Fibroblast of mammary gland (primary cell): ENCODE data around the gene SLC18A2.

Experiments used
- DNase-seq: peaks from one replicate; pipeline ENCODE4 v3.0.0-alpha.2; 2010; ENCODE audit warnings: low read depth
- H3K4me3 ChIP-seq: 2 replicates; pipeline ENCODE4 v1.5.1; 2011; ENCODE audit warnings: low read depth, mild to moderate bottlenecking, low read length, moderate library complexity; ENCODE audit not compliant: control insufficient read depth
- TF ChIP-seq, protein P1 (sequence below): conservative IDR thresholded peaks from 2 replicates; pipeline ENCODE4 v1.5.1; 2011; ENCODE audit warnings: low read depth, low read length, inconsistent platforms; ENCODE audit not compliant: control insufficient read depth, insufficient read depth

Gene SLC18A2

DNA sequence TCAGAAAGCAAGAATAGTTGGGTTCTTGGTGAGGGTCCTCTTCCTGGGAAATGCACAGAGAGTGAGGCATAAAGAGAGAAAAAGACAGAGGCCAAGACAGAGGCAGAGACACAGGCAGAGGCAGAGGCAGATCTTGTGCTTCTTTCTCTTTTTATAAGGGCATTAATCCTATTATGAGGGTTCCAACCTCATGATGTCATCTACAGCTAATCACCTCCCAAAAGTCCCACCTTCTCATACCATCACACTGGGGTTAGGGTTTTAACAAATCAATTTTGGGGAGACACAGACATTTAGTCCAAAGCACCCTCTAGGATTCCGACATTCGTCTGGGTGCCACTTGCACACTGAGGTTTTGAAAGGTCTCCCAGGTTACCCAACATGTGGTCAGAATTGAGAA, 25.8 kb upstream of the SLC18A2 start:
- H3K4me3 ChIP-seq: no peak overlapping the region
- TF ChIP-seq, protein P1, sequence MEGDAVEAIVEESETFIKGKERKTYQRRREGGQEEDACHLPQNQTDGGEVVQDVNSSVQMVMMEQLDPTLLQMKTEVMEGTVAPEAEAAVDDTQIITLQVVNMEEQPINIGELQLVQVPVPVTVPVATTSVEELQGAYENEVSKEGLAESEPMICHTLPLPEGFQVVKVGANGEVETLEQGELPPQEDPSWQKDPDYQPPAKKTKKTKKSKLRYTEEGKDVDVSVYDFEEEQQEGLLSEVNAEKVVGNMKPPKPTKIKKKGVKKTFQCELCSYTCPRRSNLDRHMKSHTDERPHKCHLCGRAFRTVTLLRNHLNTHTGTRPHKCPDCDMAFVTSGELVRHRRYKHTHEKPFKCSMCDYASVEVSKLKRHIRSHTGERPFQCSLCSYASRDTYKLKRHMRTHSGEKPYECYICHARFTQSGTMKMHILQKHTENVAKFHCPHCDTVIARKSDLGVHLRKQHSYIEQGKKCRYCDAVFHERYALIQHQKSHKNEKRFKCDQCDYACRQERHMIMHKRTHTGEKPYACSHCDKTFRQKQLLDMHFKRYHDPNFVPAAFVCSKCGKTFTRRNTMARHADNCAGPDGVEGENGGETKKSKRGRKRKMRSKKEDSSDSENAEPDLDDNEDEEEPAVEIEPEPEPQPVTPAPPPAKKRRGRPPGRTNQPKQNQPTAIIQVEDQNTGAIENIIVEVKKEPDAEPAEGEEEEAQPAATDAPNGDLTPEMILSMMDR: no peak
- no peak for DNase-seq

DNA sequence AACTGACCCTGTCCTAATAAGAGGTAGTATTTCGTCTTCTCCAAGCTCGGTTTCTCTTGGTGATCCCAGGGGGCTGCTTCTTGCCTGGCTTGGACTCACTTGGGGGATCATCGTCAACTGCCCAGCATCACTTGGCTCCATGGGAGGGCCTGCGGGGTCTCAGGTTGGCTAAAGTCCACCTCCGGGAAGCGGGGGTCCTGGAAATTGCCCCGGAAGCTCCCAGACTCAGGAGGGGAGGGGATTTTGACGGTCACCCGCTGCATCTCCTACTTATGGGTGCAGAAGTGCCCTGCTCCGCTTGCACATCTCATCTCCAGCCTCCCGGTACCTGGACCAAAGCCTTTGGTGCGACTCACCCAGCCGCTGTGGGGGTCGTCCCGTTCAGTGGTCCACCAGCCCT, 24.9 kb upstream of the SLC18A2 start:
- no peak overlapping the region for H3K4me3 ChIP-seq
- no peak for DNase-seq
- TF ChIP-seq, protein P1: no peak

DNA sequence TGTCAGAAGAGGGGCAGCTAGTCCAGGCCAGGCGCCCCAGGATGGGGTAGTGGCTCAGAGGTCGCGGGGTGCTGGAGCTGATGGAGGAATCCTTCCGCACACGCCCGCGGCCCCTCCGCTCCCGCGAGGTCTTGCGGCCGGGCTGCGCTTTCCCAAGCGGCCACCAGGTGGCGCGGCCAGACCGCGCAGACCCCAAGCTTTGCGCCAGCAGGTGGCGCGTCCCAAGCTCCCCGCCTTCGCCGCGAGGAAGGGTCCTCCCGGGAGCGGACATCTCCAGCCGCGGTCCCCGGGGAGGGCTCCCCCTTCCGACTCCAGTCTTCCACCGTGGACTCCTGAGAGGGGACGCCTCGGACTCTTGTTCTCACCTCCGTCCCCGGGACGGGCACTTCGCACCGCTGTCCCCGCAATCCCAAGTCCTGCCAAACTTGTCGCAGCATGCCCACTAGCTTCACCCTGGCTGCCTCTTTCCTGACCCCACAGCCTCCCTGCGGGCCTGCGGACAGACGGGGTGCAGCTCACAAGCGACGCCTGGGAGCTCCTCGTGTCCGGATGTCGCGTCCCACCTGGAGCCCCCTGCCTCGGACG, 24.2 kb upstream of the SLC18A2 start:
- H3K4me3 ChIP-seq: peak overlapping the region; percentile 48
- DNase-seq: peak; percentile 52
- TF ChIP-seq, protein P1: peak; percentile 82

DNA sequence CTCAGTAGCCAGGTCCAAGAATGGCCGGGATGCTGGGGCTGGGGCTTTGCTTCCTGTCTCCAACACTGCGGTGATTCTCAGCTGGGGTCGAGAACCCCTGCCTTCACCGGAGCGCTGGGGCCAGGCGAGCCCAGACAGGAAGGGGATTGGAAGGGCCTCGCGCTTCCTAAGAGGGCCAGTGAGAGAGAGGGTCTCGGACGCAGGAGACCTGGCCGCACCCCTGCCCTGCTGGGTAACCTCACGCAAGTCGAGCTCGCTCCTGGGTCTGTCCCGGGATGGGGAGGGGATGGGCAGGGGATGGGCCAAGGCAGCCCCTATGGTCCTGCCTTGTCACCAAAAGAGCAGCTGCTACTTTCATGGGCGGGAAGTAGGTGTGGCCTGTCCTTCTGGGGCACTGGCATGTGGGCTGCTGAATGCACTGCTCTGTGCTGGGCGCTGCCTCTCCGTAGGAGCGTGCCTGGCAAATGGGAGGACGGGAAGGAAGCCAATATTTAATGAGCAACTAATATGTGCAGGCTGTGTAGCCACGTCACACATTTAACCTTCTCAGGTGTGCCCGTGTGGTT, 23.6 kb upstream of the SLC18A2 start:
- peak overlapping the region; percentile 48 for H3K4me3 ChIP-seq
- TF ChIP-seq, protein P1: no peak
- DNase-seq: no peak

DNA sequence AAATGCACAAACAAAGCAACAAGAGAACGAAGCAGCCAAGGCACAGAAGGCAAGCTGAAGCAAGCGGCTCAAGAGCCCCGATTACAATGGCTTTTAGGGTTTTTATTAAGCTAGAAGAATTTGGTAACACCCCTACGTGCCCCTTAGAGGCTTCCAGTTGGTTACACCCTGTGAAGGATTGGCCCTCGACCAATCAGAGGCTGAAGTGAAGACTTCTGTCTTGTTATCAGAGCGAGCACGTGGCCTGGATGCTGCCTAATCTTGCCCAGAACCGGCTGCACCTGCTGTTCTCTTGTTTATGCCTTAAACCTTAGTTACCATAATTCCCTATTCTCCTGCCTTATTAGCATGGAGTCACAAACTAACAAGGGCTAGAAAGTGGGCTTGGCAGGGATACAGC, 22.3 kb upstream of the SLC18A2 start:
- no peak for DNase-seq
- H3K4me3 ChIP-seq: no peak overlapping the region
- TF ChIP-seq, protein P1: no peak

DNA sequence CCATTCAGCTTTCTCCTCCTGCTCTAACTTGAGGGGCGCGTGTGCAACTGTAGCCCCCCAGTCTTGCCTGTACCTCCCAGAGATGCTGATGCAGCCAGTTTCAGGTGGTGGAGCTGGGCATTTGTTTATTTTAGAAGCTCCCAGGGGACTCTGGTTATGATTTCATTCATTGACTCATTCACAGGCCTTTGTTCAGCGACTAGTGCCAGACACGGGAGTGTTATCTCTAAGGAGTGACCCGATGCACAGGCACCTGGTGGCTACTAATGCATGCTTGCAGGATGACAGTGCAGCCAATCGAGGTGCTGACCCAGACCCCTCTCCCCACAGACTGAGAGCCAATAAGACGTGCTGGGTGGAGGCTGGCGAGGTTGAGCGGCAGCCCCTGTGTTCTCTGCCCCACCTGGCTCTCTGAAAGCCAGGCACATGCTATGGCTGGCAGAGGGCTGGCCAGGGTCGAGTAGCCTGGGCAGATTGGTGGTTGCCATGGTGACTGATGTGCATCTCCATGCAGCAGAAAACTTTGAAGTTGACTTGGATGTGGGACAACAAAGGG, 19.7 kb upstream of the SLC18A2 start:
- peak; percentile 31 for DNase-seq
- TF ChIP-seq, protein P1: no peak
- H3K4me3 ChIP-seq: no peak overlapping the region
